ENCODE results near the gene ZBTB46. TPM values are rescaled to one million over a fixed set of nuclear protein-coding genes. Genes with fewer than 3 reads are reported as not detected.
"Not testable (repeated sequence)": the region's sequence is repeated elsewhere in the genome, so short reads cannot be mapped to it uniquely, and the experiment has no call there.

The ZBTB46 gene
- total RNA-seq, 4 donors from 2014 or later, result 11.1 to 65.3 (median 17.8) TPM

- ATAC-seq (ENCODE audit: low FRiP score), result no peak
- DNase-seq (ENCODE audit: low spot score), result no peak
- no peak for TF ChIP-seq CTCF (IDR thresholded peaks at IDR 0.05)
Observed at GRCh38 chr20:63782051-63782471, 49.0 kb downstream of the ZBTB46 start.

- TF ChIP-seq CTCF (IDR thresholded peaks at IDR 0.05), result no peak
- ATAC-seq (ENCODE audit: low FRiP score) (no peak), DNase-seq (ENCODE audit: low spot score) (no peak)
Observed at GRCh38 chr20:63781181-63781580, 49.9 kb downstream of the ZBTB46 start.

GRCh38 chr20:63778857-63779256 lies 52.2 kb downstream of the ZBTB46 start:
- no peak for TF ChIP-seq CTCF (IDR thresholded peaks at IDR 0.05)
- DNase-seq (ENCODE audit: low spot score) (no peak), ATAC-seq (ENCODE audit: low FRiP score) (no peak)

- TF ChIP-seq CTCF (IDR thresholded peaks at IDR 0.05), result no peak
- ATAC-seq (ENCODE audit: low FRiP score) (no peak), DNase-seq (ENCODE audit: low spot score) (no peak)
Observed at GRCh38 chr20:63778034-63778752, 52.9 kb downstream of the ZBTB46 start.

- DNase-seq (ENCODE audit: low spot score) (no peak), ATAC-seq (ENCODE audit: low FRiP score) (no peak)
- no peak for TF ChIP-seq CTCF (IDR thresholded peaks at IDR 0.05)
Observed at GRCh38 chr20:63777614-63778013, 53.5 kb downstream of the ZBTB46 start.

- not testable (repeated sequence) for ATAC-seq (ENCODE audit: low FRiP score)
Observed at GRCh38 chr20:63776875-63777274, 54.2 kb downstream of the ZBTB46 start.

GRCh38 chr20:63775096-63775978 lies 55.7 kb downstream of the ZBTB46 start:
- TF ChIP-seq CTCF (IDR thresholded peaks at IDR 0.05), result no peak
- DNase-seq (ENCODE audit: low spot score), result no peak
- ATAC-seq (ENCODE audit: low FRiP score), result no peak

More at GRCh38 chr20:63776875-63777274, 54.2 kb downstream of the ZBTB46 start:
- not testable (repeated sequence) for DNase-seq (ENCODE audit: low spot score)
